Endothelial cell of hepatic sinusoid (primary cell): Measurements from ENCODE around the gene CST9L.

ENCODE experiments used
- in situ Hi-C: cut with HindIII; loops from 2 replicates; pipeline ENCODE4 v1.10.0; 2017; ENCODE audit warnings: low sequenced_read_pairs

CST9L gene

GRCh38 chr20:23568320-23568970 is at the start of gene CST9L:
TSS of gene CST9L (minus strand) at chr20:23568484. CDS start at chr20:23568450, 34 bp downstream.
- in situ Hi-C loops: no loop called here

GRCh38 chr20:23614163-23614562 is 45.9 kb upstream of the CST9L start:
- in situ Hi-C loops: no loop called here

- in situ Hi-C loops: no loop called here
These were observed 45.4 kb upstream of the CST9L start for GRCh38 chr20:23613676-23614075.

GRCh38 chr20:23612396-23612795 is 44.1 kb upstream of the CST9L start:
- in situ Hi-C loops: no loop called here

- in situ Hi-C loops: no loop called here
These were observed 41.3 kb upstream of the CST9L start for GRCh38 chr20:23609486-23610109.

GRCh38 chr20:23608251-23608846 is 40.1 kb upstream of the CST9L start:
- in situ Hi-C loops: no loop called here

- in situ Hi-C loops: no loop called here
These were observed 39.4 kb upstream of the CST9L start for GRCh38 chr20:23607497-23608245.

GRCh38 chr20:23606652-23607049 is 38.4 kb upstream of the CST9L start:
- in situ Hi-C loops: no loop called here

GRCh38 chr20:23605867-23606651 is 37.8 kb upstream of the CST9L start, which contains the start of gene CST9:
TSS of gene CST9 (minus strand) at chr20:23605917. CDS start at chr20:23605864, 53 bp downstream.
- in situ Hi-C loops: no loop called here

- in situ Hi-C loops: no loop called here
These were observed 36.0 kb upstream of the CST9L start for GRCh38 chr20:23604306-23604705.

- in situ Hi-C loops: no loop called here
These were observed 35.0 kb upstream of the CST9L start for GRCh38 chr20:23603321-23603720.

- in situ Hi-C loops: no loop called here
These were observed 34.4 kb upstream of the CST9L start for GRCh38 chr20:23602699-23603098.

- in situ Hi-C loops: no loop called here
These were observed 34.0 kb upstream of the CST9L start for GRCh38 chr20:23602241-23602640.

- in situ Hi-C loops: no loop called here
These were observed 33.4 kb upstream of the CST9L start for GRCh38 chr20:23601715-23602114.

GRCh38 chr20:23598481-23598880 is 30.2 kb upstream of the CST9L start:
- in situ Hi-C loops: no loop called here

- in situ Hi-C loops: no loop called here
These were observed 28.4 kb upstream of the CST9L start for GRCh38 chr20:23596579-23597250.

- in situ Hi-C loops: no loop called here
These were observed 27.7 kb upstream of the CST9L start for GRCh38 chr20:23595941-23596340.

- in situ Hi-C loops: no loop called here
These were observed 20.4 kb upstream of the CST9L start for GRCh38 chr20:23588434-23589403.

- in situ Hi-C loops: no loop called here
These were observed 19.3 kb upstream of the CST9L start for GRCh38 chr20:23587631-23588030.
